ENCODE measurements around the gene CSNK2A1.

DNA sequence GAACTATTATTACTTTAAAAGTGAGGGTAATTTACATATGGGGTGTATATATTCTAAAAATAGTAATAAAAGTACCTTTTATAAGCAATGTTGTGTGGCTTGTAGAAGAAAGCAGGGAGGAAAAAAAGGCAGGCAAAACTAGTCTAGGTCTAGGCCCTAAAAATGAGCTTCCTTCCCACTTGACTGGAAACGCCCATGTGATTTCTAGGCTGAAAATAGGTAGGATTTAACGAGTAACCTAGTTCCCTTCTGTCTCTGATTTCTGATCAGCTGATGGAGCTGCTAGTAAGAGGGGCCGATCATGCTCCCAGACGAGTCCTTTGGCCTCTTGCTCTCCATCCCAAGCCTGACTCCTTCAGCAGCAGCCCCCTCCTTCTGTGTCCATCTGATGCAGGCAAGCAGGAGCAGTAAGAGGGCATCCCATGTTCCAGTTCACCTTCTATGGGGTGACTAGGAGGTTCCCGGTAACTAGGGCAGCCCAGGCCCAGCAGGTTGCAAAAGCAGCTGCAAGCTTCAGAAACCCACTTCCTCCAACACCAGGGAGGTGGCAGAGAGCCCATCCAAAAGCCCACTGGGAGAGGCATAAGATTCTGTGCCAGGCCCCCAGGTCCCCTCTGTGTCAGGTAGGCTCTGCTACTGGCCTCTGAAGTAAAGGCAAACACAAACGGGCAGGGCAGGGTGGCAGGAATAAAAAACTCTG lies 105.7 kb downstream of the CSNK2A1 start:
- TF ChIP-seq, protein P1, sequence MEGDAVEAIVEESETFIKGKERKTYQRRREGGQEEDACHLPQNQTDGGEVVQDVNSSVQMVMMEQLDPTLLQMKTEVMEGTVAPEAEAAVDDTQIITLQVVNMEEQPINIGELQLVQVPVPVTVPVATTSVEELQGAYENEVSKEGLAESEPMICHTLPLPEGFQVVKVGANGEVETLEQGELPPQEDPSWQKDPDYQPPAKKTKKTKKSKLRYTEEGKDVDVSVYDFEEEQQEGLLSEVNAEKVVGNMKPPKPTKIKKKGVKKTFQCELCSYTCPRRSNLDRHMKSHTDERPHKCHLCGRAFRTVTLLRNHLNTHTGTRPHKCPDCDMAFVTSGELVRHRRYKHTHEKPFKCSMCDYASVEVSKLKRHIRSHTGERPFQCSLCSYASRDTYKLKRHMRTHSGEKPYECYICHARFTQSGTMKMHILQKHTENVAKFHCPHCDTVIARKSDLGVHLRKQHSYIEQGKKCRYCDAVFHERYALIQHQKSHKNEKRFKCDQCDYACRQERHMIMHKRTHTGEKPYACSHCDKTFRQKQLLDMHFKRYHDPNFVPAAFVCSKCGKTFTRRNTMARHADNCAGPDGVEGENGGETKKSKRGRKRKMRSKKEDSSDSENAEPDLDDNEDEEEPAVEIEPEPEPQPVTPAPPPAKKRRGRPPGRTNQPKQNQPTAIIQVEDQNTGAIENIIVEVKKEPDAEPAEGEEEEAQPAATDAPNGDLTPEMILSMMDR (IDR thresholded peaks at IDR 0.05): no peak
- no peak for TF ChIP-seq POLR2AphosphoS5 (IDR thresholded peaks at IDR 0.05)
